ENCODE data around the gene OR8H1. TPM values are rescaled to one million over a fixed set of nuclear protein-coding genes. Genes with fewer than 3 reads are reported as not detected.

OR8H1 gene, protein sequence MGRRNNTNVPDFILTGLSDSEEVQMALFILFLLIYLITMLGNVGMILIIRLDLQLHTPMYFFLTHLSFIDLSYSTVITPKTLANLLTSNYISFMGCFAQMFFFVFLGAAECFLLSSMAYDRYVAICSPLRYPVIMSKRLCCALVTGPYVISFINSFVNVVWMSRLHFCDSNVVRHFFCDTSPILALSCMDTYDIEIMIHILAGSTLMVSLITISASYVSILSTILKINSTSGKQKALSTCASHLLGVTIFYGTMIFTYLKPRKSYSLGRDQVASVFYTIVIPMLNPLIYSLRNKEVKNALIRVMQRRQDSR
- polyA plus RNA-seq (ENCODE audit: insufficient read length in 4 of 4) = under 1 TPM in 1 of 4 donors, not detected in 3; 0.01 TPM

- DNase-seq (ENCODE audit: low read depth in 4 of 4, low spot score in 3 of 4) = no peak
These were observed at the start of gene OR8H1 for GRCh38 chr11:56292154-56292553. TSS of gene OR8H1 (minus strand) at chr11:56292254. CDS start at chr11:56291062, 1,192 bp downstream.

DNA sequence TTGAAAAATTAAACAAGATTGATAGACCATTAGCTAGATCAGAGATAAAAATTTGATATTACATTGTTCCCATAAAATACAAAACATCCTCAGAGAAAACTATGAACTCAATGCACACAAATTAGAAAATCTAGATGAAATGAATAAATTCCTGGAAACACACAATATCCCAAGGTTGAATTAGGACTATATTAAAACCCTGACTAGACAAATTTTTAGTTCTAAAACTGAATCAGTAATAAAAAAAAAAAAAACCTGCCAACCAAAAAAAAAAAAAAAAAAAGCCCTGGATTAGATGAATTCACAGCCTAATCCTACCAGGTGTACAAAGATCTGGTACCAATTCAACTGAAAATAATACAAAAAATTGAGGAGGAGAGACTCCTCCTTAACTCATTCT lies 48.2 kb upstream of the OR8H1 start:
- DNase-seq (ENCODE audit: low read depth in 4 of 4, low spot score in 3 of 4) = no peak

GRCh38 chr11:56333156-56333555 lies 41.1 kb upstream of the OR8H1 start:
- DNase-seq (ENCODE audit: low read depth in 4 of 4, low spot score in 3 of 4) = no peak

- no peak for DNase-seq (ENCODE audit: low read depth in 4 of 4, low spot score in 3 of 4)
These were observed 39.9 kb upstream of the OR8H1 start for GRCh38 chr11:56331861-56332491.

DNA sequence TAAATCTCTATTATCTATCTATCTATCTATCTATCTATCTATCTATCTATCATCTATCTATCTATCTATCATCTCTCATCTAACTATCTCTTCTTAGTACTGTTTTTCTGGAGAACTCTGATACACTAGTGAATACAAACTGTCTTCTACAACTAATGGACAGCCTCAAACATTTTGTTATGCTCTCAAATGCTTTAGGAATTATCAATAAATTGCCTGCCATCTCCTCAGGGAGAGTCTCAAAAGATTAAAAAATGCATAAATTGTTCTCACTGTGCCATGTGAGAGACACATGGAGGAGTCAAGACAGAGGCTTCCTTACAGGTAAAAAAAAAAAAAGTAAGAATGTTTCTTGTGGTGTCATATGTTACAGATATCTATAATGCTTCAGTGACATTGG lies 22.8 kb upstream of the OR8H1 start, which contains the start of gene OR8K3:
Gene OR8K3 (plus strand): TSS at position 301 of the 400 bp plus-strand sequence. CDS start 3,163 bp downstream, outside the sequence.
- DNase-seq (ENCODE audit: low read depth in 4 of 4, low spot score in 3 of 4) = no peak

GRCh38 chr11:56307836-56308235 lies 15.8 kb upstream of the OR8H1 start:
- no peak for DNase-seq (ENCODE audit: low read depth in 4 of 4, low spot score in 3 of 4)

GRCh38 chr11:56296898-56297297 lies 4.8 kb upstream of the OR8H1 start:
- no peak for DNase-seq (ENCODE audit: low read depth in 4 of 4, low spot score in 3 of 4)

DNA sequence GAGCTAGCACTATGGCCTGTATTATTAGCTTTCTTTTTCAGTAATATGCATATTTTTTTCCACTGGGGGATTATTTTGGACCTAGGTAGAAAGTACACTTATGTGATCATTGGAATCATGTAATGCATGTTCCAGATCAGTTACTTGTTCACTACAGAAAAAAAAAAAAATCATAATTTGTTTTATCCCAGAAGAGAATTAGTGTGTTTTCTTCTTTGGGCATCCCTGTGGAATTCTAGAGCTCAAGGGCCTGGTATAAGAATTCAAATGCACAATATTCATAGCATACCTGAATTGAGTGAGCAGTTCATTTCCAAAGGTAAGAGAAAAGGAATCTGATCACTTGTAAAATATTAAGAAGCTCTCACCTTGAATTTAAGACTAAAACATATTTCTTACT lies 18.2 kb downstream of the OR8H1 start, which contains the start of gene OR5T1:
Gene OR5T1 (plus strand): TSS at position 301 of the 400 bp plus-strand sequence. CDS start 1,485 bp downstream, outside the sequence.
- DNase-seq (ENCODE audit: low read depth in 4 of 4, low spot score in 3 of 4) = no peak

GRCh38 chr11:56271092-56271491 lies 21.0 kb downstream of the OR8H1 start:
- no peak for DNase-seq (ENCODE audit: low read depth in 4 of 4, low spot score in 3 of 4)

- no peak for DNase-seq (ENCODE audit: low read depth in 4 of 4, low spot score in 3 of 4)
These were observed 40.1 kb downstream of the OR8H1 start, which contains the start of gene OR5T3 for GRCh38 chr11:56251954-56252353. TSS of gene OR5T3 (plus strand) at chr11:56252254. CDS start at chr11:56252254, 0 bp downstream.

Other genes with a start within 250 kb of the OR8H1 start
- not detected for gene OR8I2, start 198.9 kb downstream of the OR8H1 start, polyA plus RNA-seq (ENCODE audit: insufficient read length in 4 of 4)
- not detected for gene OR8H2, start 188.6 kb downstream of the OR8H1 start, polyA plus RNA-seq (ENCODE audit: insufficient read length in 4 of 4)
- gene OR8H3, start 169.9 kb downstream of the OR8H1 start, polyA plus RNA-seq (ENCODE audit: insufficient read length in 4 of 4) = not detected
- not detected for gene OR8J3, start 152.1 kb downstream of the OR8H1 start, polyA plus RNA-seq (ENCODE audit: insufficient read length in 4 of 4)
- not detected for gene OR8K5, start 131.9 kb downstream of the OR8H1 start, polyA plus RNA-seq (ENCODE audit: insufficient read length in 4 of 4)
- gene OR5J2, start 115.6 kb downstream of the OR8H1 start, polyA plus RNA-seq (ENCODE audit: insufficient read length in 4 of 4) = not detected
- not detected for gene OR5T2, start 58.0 kb downstream of the OR8H1 start, polyA plus RNA-seq (ENCODE audit: insufficient read length in 4 of 4)
- gene OR5T3, start 40.0 kb downstream of the OR8H1 start, polyA plus RNA-seq (ENCODE audit: insufficient read length in 4 of 4) = not detected
- gene OR5T1, start 18.1 kb downstream of the OR8H1 start, polyA plus RNA-seq (ENCODE audit: insufficient read length in 4 of 4) = not detected
- not detected for gene OR8K3, start 22.9 kb upstream of the OR8H1 start, polyA plus RNA-seq (ENCODE audit: insufficient read length in 4 of 4)
- under 1 TPM in 1 of 4 donors, not detected in 3; 0.05 TPM for gene OR8K1, start 53.8 kb upstream of the OR8H1 start, polyA plus RNA-seq (ENCODE audit: insufficient read length in 4 of 4)
- gene OR8J1, start 62.0 kb upstream of the OR8H1 start, polyA plus RNA-seq (ENCODE audit: insufficient read length in 4 of 4) = not detected
- not detected for gene OR8U1, start 83.4 kb upstream of the OR8H1 start, polyA plus RNA-seq (ENCODE audit: insufficient read length in 4 of 4)
- gene OR5AL1, start 120.4 kb upstream of the OR8H1 start, polyA plus RNA-seq (ENCODE audit: insufficient read length in 4 of 4) = not detected
- gene OR5M3, start 181.1 kb upstream of the OR8H1 start, polyA plus RNA-seq (ENCODE audit: insufficient read length in 4 of 4) = not detected
- not detected for gene OR5M8, start 199.1 kb upstream of the OR8H1 start, polyA plus RNA-seq (ENCODE audit: insufficient read length in 4 of 4)